Kidney (tissue), 14 donors: Measurements from ENCODE around the gene KIRREL2. TPM values are rescaled to one million over a fixed set of nuclear protein-coding genes. Genes with fewer than 3 reads are reported as not detected.

Experiments used
- DNase-seq, 5 donors: peaks; one replicate each; pipeline ENCODE4 v3.0.0-alpha.2; 2013 to 2020
- FAIRE-seq: peaks from 2 replicates; lab custom pipeline; 2012; peaks lifted over from hg19 to GRCh38; lab: Jason Lieb, UNC
- H3K27ac ChIP-seq, 2 donors: one replicate each; pipeline ENCODE4 v1.7.0; 2013; ENCODE audit warnings: low read depth in 2 of 2, low read length in 2 of 2, inconsistent platforms in 1 of 2
- H3K27me3 ChIP-seq: one replicate; pipeline ENCODE4 v1.7.1; 2013; ENCODE audit warnings: low read length, inconsistent platforms; ENCODE audit not compliant: control insufficient read depth, insufficient read depth
- H3K36me3 ChIP-seq, 3 donors: one replicate each; pipeline versions ENCODE4 v1.7.0 to v1.7.1; 2013; ENCODE audit warnings: low read length in 3 of 3, control low read depth in 1 of 3, inconsistent platforms in 1 of 3; ENCODE audit not compliant: insufficient read depth in 3 of 3, control insufficient read depth in 2 of 3
- H3K4me1 ChIP-seq, 3 donors: one replicate each; pipeline versions ENCODE4 v1.7.0 to v1.7.1; 2013; ENCODE audit warnings: low read length in 3 of 3, inconsistent platforms in 1 of 3, low read depth in 1 of 3; ENCODE audit not compliant: control insufficient read depth in 2 of 3, insufficient read depth in 2 of 3
- H3K4me3 ChIP-seq, 3 donors: one replicate each; pipeline versions ENCODE4 v1.7.0 to v1.8.1; 2013; ENCODE audit warnings: low read length in 3 of 3, control low read depth in 1 of 3, inconsistent platforms in 1 of 3
- H3K9ac ChIP-seq, 3 donors: one replicate each; pipeline versions ENCODE4 v1.7.0 to v1.7.1; 2013; ENCODE audit warnings: low read length in 3 of 3, control low read depth in 1 of 3, inconsistent platforms in 1 of 3
- H3K9me3 ChIP-seq, 3 donors: one replicate each; pipeline versions ENCODE4 v1.7.0 to v1.7.1; 2013; ENCODE audit warnings: low read length in 3 of 3, control low read depth in 1 of 3, inconsistent platforms in 1 of 3; ENCODE audit not compliant: control insufficient read depth in 2 of 3, insufficient read depth in 1 of 3
- intact Hi-C: fragments of 100-400 bp; cut with DNase I; formaldehyde crosslinking; loops from one replicate; pipeline ENCODE4 v1.11.1; 2022
- polyA plus RNA-seq: library from polyadenylated mRNA; stranded (reverse); fragments of 350-450 nt; fragmentation: Illumina TruSeq; extraction: RNeasy Lipid Tissue Mini Kit (QIAGEN cat#74804); gene quantifications from one replicate; pipeline ENCODE4 v1.2.3, GENCODE V29; 2014; ENCODE audit warnings: low read depth, low replicate concordance; ENCODE audit not compliant: insufficient read depth
- total RNA-seq: library from RNA; stranded (reverse); fragmentation: NEBNext Ultra II Directional; extraction: Animal tissue kit (Norgen Biotek cat#: 25700); gene quantifications from one replicate; pipeline ENCODE4 v1.2.1, GENCODE V29; 2021
- TF ChIP-seq, protein P1 (sequence below): IDR thresholded peaks from 3 replicates; pipeline ENCODE4 v1.5.1; 2012; ENCODE audit warnings: mild to moderate bottlenecking, moderate library complexity, borderline replicate concordance; ENCODE audit not compliant: insufficient read depth; ENCODE audit errors: extremely low read depth
- donor health status: control.
- donor health status: control.
- donor health status: control.
- donor health status: control.
- donor health status: control.
- donor health status: DM: yes; HTN: yes; CAD: no.
- donor health status: Normal renal cell carcinoma (clear cell type).

The KIRREL2 gene
- total and polyA plus RNA-seq, 2 donors from 2014 or later: 0.82 TPM; not detected in 1

DNA sequence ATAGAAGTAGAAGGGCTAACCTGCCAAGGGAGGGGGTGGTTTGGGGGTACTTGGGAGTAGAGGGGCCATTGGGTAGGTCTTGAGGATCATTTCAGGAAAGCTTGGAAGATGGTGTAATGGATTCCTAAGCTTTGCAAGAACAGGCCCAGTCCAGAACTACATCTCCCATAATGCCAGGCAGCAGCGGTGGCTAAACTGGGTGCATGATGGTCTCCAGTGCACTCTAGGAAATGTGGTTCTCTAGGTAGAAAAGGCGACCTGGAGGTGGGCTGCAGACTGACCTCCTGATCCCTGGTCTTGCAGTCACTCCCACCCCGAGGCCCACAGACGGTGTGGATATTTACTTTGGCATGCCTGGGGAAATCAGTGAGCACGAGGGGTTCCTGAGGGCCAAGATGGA lies 15.5 kb downstream of the KIRREL2 start:
- no peaks in the 10 kb centered on the region for H3K27me3 ChIP-seq
- H3K9ac ChIP-seq: no peak overlapping the region
- no peak for DNase-seq

DNA sequence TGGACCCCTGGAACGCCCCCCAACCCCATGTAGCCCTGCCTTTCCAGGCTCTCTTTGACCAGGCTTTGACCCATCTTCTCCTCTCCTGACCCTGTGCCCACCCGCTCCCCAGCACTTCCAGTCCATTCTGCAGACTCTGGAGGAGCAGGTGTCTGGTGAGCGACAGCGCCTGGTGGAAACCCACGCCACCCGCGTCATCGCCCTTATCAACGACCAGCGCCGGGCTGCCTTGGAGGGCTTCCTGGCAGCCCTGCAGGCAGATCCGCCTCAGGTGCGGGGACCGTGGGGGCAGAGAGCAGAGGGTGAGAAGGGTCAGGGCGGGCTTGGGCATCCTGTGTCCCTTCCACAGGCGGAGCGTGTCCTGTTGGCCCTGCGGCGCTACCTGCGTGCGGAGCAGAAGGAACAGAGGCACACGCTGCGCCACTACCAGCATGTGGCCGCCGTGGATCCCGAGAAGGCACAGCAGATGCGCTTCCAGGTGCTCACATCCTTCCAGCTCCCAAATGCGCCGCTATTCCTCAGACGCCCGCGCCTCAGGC lies 17.8 kb downstream of the KIRREL2 start:
- FAIRE-seq (no peak), DNase-seq (no peak)
- TF ChIP-seq, protein P1, sequence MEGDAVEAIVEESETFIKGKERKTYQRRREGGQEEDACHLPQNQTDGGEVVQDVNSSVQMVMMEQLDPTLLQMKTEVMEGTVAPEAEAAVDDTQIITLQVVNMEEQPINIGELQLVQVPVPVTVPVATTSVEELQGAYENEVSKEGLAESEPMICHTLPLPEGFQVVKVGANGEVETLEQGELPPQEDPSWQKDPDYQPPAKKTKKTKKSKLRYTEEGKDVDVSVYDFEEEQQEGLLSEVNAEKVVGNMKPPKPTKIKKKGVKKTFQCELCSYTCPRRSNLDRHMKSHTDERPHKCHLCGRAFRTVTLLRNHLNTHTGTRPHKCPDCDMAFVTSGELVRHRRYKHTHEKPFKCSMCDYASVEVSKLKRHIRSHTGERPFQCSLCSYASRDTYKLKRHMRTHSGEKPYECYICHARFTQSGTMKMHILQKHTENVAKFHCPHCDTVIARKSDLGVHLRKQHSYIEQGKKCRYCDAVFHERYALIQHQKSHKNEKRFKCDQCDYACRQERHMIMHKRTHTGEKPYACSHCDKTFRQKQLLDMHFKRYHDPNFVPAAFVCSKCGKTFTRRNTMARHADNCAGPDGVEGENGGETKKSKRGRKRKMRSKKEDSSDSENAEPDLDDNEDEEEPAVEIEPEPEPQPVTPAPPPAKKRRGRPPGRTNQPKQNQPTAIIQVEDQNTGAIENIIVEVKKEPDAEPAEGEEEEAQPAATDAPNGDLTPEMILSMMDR: no peak
- Histone ChIP-seq H3K9ac (no peak overlapping the region), H3K4me3 (no peak overlapping the region), H3K4me1 (peaks cover 0 to 4% (median 0%) of the 10 kb centered on the region in 3 donors), H3K27ac (no peak overlapping the region), H3K27me3 (no peaks in the 10 kb centered on the region), H3K9me3 (no peaks in the 10 kb centered on the region), H3K36me3 (no peaks in the 10 kb centered on the region)
- intact Hi-C loops: no loop called here

More for the DNA sequence above, 15.5 kb downstream of the KIRREL2 start:
- no peak for FAIRE-seq
- no peak overlapping the region for H3K27ac ChIP-seq
- TF ChIP-seq, protein P1: no peak
- no peak overlapping the region for H3K4me3 ChIP-seq
- no peaks in the 10 kb centered on the region for H3K9me3 ChIP-seq
- H3K36me3 ChIP-seq: no peaks in the 10 kb centered on the region
- peaks cover 0 to 6% (median 0%) of the 10 kb centered on the region in 3 donors for H3K4me1 ChIP-seq
- intact Hi-C loops: no loop called here

DNA sequence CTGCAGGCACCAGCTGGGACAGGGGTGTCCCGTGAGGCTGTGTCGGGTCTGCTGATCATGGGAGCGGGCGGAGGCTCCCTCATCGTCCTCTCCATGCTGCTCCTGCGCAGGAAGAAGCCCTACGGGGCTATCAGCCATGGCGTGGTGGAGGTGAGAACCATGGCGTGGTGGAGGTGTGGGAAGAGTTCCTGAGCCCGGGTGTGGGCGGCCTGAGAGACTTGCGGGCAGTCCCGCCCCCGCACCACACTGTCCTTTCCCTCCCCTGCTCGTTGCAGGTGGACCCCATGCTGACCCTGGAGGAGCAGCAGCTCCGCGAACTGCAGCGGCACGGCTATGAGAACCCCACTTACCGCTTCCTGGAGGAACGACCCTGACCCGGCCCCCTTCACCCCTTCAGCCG lies 22.4 kb downstream of the KIRREL2 start:
- Histone ChIP-seq H3K4me1 (no peaks in the 10 kb centered on the region), H3K27ac (no peak overlapping the region), H3K36me3 (no peaks in the 10 kb centered on the region), H3K9me3 (no peaks in the 10 kb centered on the region), H3K4me3 (no peak overlapping the region), H3K9ac (no peak overlapping the region), H3K27me3 (no peaks in the 10 kb centered on the region)
- FAIRE-seq (no peak), DNase-seq (no peak)
- intact Hi-C loops: no loop called here
- TF ChIP-seq, protein P1: no peak
